Neuron (in vitro differentiated cells): ENCODE measurements around the gene ZIC2.
A peak's percentile ranks its signal among the peaks of the same experiment; 100 is the strongest.

Source experiments
- H2AFZ ChIP-seq: one replicate; pipeline ENCODE4 v1.6.1; 2013; ENCODE audit warnings: low read depth, mild to moderate bottlenecking, inconsistent platforms, low read length, moderate library complexity
- H3K27me3 ChIP-seq: one replicate; pipeline ENCODE4 v1.6.1; 2013; ENCODE audit warnings: low read length; ENCODE audit not compliant: insufficient read depth
- H3K36me3 ChIP-seq: one replicate; pipeline ENCODE4 v1.6.1; 2013; ENCODE audit warnings: low read length; ENCODE audit not compliant: insufficient read depth
- H3K4me1 ChIP-seq: one replicate; pipeline ENCODE4 v1.6.1; 2013; ENCODE audit warnings: low read length; ENCODE audit not compliant: insufficient read depth
- H3K4me3 ChIP-seq: 2 replicates; pipeline ENCODE4 v1.5.1; 2013; ENCODE audit warnings: mild to moderate bottlenecking, low read length, moderate library complexity
- H3K9me3 ChIP-seq: one replicate; pipeline ENCODE4 v1.6.1; 2013; ENCODE audit warnings: low read length

The ZIC2 gene

GRCh38 chr13:99980824-99981734, 505 bp upstream of the ZIC2 start:
- no peaks in the 10 kb centered on the region for H3K27me3 ChIP-seq

GRCh38 chr13:99982036-99982730, 599 bp downstream of the ZIC2 start:
- H3K4me1 ChIP-seq, result peaks cover 23% of the 10 kb centered on the region
- H3K36me3 ChIP-seq, result peaks cover 41% of the 10 kb centered on the region
- H3K4me3 ChIP-seq, result peak overlapping the region; percentile 85
- no peaks in the 10 kb centered on the region for H3K27me3 ChIP-seq
- H3K9me3 ChIP-seq, result no peaks in the 10 kb centered on the region
- no peak overlapping the region for H2AFZ ChIP-seq

More at GRCh38 chr13:99980824-99981734, 505 bp upstream of the ZIC2 start:
- H3K4me3 ChIP-seq, result peak overlapping the region; percentile 85
- peaks cover 31% of the 10 kb centered on the region for H3K36me3 ChIP-seq
- H3K4me1 ChIP-seq, result peaks cover 26% of the 10 kb centered on the region
- no peaks in the 10 kb centered on the region for H3K9me3 ChIP-seq
- H2AFZ ChIP-seq, result no peak overlapping the region

GRCh38 chr13:99982731-99983498, 1.3 kb downstream of the ZIC2 start:
- Histone ChIP-seq H3K36me3 (peaks cover 48% of the 10 kb centered on the region), H3K9me3 (no peaks in the 10 kb centered on the region), H3K4me3 (peak overlapping the region; percentile 85)

GRCh38 chr13:99983499-99984401, 2.2 kb downstream of the ZIC2 start:
- no peaks in the 10 kb centered on the region for H3K9me3 ChIP-seq
- H3K4me1 ChIP-seq, result peaks cover 27% of the 10 kb centered on the region
- no peak overlapping the region for H2AFZ ChIP-seq
- H3K4me3 ChIP-seq, result peak overlapping the region; percentile 85
- no peaks in the 10 kb centered on the region for H3K27me3 ChIP-seq
- peaks cover 48% of the 10 kb centered on the region for H3K36me3 ChIP-seq

More at GRCh38 chr13:99982731-99983498, 1.3 kb downstream of the ZIC2 start:
- Histone ChIP-seq H3K27me3 (no peaks in the 10 kb centered on the region), H2AFZ (no peak overlapping the region), H3K4me1 (peaks cover 23% of the 10 kb centered on the region)

- Histone ChIP-seq H3K9me3 (no peaks in the 10 kb centered on the region), H3K4me1 (peaks cover 23% of the 10 kb centered on the region), H3K27me3 (no peaks in the 10 kb centered on the region), H2AFZ (no peak overlapping the region), H3K4me3 (peak overlapping the region; percentile 85), H3K36me3 (peaks cover 48% of the 10 kb centered on the region)
These were observed 3.1 kb downstream of the ZIC2 start for GRCh38 chr13:99984461-99985240.

GRCh38 chr13:99985241-99985874, 3.8 kb downstream of the ZIC2 start:
- H3K27me3 ChIP-seq, result no peaks in the 10 kb centered on the region
- H3K9me3 ChIP-seq, result no peaks in the 10 kb centered on the region
- peaks cover 22% of the 10 kb centered on the region for H3K4me1 ChIP-seq
- no peak overlapping the region for H2AFZ ChIP-seq
- H3K4me3 ChIP-seq, result peak overlapping the region; percentile 85
- H3K36me3 ChIP-seq, result peaks cover 51% of the 10 kb centered on the region

- Histone ChIP-seq H3K36me3 (peaks cover 51% of the 10 kb centered on the region), H3K27me3 (no peaks in the 10 kb centered on the region), H3K4me3 (peak overlapping the region; percentile 85), H3K4me1 (peaks cover 22% of the 10 kb centered on the region), H2AFZ (no peak overlapping the region), H3K9me3 (no peaks in the 10 kb centered on the region)
These were observed 4.4 kb downstream of the ZIC2 start for GRCh38 chr13:99985886-99986527.

- Histone ChIP-seq H3K36me3 (peaks cover 51% of the 10 kb centered on the region), H3K4me1 (peaks cover 27% of the 10 kb centered on the region), H3K9me3 (no peaks in the 10 kb centered on the region), H3K4me3 (peak overlapping the region; percentile 85), H2AFZ (no peak overlapping the region), H3K27me3 (no peaks in the 10 kb centered on the region)
These were observed 5.2 kb downstream of the ZIC2 start for GRCh38 chr13:99986741-99987140.

GRCh38 chr13:99987154-99988019, 5.8 kb downstream of the ZIC2 start:
- H3K4me3 ChIP-seq, result peak overlapping the region; percentile 85

GRCh38 chr13:99988529-99989275, 7.1 kb downstream of the ZIC2 start:
- no peaks in the 10 kb centered on the region for H3K27me3 ChIP-seq
- H3K4me3 ChIP-seq, result peak overlapping the region; percentile 11
- peaks cover 47% of the 10 kb centered on the region for H3K4me1 ChIP-seq
- no peak overlapping the region for H2AFZ ChIP-seq
- H3K36me3 ChIP-seq, result peaks cover 38% of the 10 kb centered on the region
- H3K9me3 ChIP-seq, result no peaks in the 10 kb centered on the region

More at GRCh38 chr13:99987154-99988019, 5.8 kb downstream of the ZIC2 start:
- H3K4me1 ChIP-seq, result peaks cover 34% of the 10 kb centered on the region
- peaks cover 51% of the 10 kb centered on the region for H3K36me3 ChIP-seq
- H3K9me3 ChIP-seq, result no peaks in the 10 kb centered on the region
- H2AFZ ChIP-seq, result no peak overlapping the region
- no peaks in the 10 kb centered on the region for H3K27me3 ChIP-seq
